ENCODE data around the gene NXPH3.

DNA sequence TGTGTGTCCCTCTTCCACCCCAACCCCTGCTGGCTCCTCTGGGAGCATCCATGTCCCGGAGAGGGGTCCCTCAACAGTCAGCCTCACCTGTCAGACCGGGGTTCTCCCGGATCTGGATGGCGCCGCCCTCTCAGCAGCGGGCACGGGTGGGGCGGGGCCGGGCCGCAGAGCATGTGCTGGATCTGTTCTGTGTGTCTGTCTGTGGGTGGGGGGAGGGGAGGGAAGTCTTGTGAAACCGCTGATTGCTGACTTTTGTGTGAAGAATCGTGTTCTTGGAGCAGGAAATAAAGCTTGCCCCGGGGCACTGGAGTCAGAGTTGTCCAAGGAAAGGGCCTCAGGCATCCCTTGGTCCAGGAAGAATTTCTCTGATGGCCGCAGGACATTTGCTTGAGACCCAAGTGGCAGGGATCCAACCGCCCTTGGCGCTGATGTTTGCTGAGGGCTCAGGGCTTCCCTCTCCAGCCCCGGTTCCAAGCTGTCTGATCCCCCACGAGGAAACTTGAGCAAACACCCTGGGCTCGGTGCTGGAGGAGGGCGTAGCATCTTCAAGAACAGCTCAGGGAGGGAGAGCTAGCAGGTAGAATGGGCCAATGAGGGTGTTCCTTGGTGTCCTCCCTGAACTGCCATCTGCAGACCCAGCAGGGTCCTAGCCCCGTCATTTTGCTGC lies 4.5 kb downstream of the NXPH3 start:
- TF ChIP-seq, protein P1, sequence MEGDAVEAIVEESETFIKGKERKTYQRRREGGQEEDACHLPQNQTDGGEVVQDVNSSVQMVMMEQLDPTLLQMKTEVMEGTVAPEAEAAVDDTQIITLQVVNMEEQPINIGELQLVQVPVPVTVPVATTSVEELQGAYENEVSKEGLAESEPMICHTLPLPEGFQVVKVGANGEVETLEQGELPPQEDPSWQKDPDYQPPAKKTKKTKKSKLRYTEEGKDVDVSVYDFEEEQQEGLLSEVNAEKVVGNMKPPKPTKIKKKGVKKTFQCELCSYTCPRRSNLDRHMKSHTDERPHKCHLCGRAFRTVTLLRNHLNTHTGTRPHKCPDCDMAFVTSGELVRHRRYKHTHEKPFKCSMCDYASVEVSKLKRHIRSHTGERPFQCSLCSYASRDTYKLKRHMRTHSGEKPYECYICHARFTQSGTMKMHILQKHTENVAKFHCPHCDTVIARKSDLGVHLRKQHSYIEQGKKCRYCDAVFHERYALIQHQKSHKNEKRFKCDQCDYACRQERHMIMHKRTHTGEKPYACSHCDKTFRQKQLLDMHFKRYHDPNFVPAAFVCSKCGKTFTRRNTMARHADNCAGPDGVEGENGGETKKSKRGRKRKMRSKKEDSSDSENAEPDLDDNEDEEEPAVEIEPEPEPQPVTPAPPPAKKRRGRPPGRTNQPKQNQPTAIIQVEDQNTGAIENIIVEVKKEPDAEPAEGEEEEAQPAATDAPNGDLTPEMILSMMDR (IDR thresholded peaks at IDR 0.05), result no peak
- TF ChIP-seq POLR2A (IDR thresholded peaks at IDR 0.05), result no peak
